ENCODE data around the gene CLBA1.

Gene CLBA1

GRCh38 chr14:105021656-105022275 is 36.2 kb downstream of the CLBA1 start:
- ChIA-PET CTCF (interaction anchor here (0.9 to 1.5 kb wide), 2 partner anchors 15 to 24 kb away, joined by 5 to 11 read pairs; no protein-coding TSS in a partner anchor), POLR2A (interaction anchor here (0.9 to 2.9 kb wide), 6 partner anchors 12 to 54 kb away, joined by 3 to 57 read pairs (median 11); partner anchors contain the start of gene CLBA1)
- TF ChIP-seq HDGF (IDR thresholded peaks at IDR 0.05; ENCODE audit: borderline replicate concordance) (no peak), L3MBTL2 (conservative IDR thresholded peaks at IDR 0.05) (peak; percentile 86)
- DNase-seq (ENCODE audit: extremely low spot score), result no peak

GRCh38 chr14:105022276-105022670 is 36.7 kb downstream of the CLBA1 start:
- DNase-seq (ENCODE audit: extremely low spot score), result no peak
- POLR2A ChIA-PET, result interaction anchor here (2.6 kb wide), 1 partner anchor 20 kb away, joined by 12 read pairs; no protein-coding TSS in a partner anchor
- TF ChIP-seq FOXK2 (IDR thresholded peaks at IDR 0.05) (no peak), ZNF384 (IDR thresholded peaks at IDR 0.05) (no peak), HDGF (IDR thresholded peaks at IDR 0.05; ENCODE audit: borderline replicate concordance) (no peak)
- CTCF ChIA-PET, result no interaction called here

- CTCF ChIA-PET, result no interaction called here
- no peak for TF ChIP-seq PKNOX1 (IDR thresholded peaks at IDR 0.05)
- no peak for TF ChIP-seq BHLHE40 (IDR thresholded peaks at IDR 0.05; ENCODE audit: borderline replicate concordance)
- no peak for TF ChIP-seq SUZ12 (IDR thresholded peaks at IDR 0.05)
- DNase-seq (ENCODE audit: extremely low spot score), result no peak
- POLR2A ChIA-PET, result interaction anchor here (0.9 kb wide), 1 partner anchor 39 kb away, joined by 3 read pairs; no protein-coding TSS in a partner anchor
Observed at GRCh38 chr14:105023144-105023543, 37.6 kb downstream of the CLBA1 start.

- TF ChIP-seq SP1 (IDR thresholded peaks at IDR 0.05) (no peak), NFRKB (IDR thresholded peaks at IDR 0.05) (no peak), CTBP1 (IDR thresholded peaks at IDR 0.05; ENCODE audit: borderline replicate concordance) (no peak), FOXM1 (IDR thresholded peaks at IDR 0.05; ENCODE audit: borderline replicate concordance) (no peak), SUZ12 (IDR thresholded peaks at IDR 0.05) (no peak), L3MBTL2 (conservative IDR thresholded peaks at IDR 0.05) (no peak), ARNT (IDR thresholded peaks at IDR 0.05) (no peak), BHLHE40 (IDR thresholded peaks at IDR 0.05; ENCODE audit: borderline replicate concordance) (no peak), PKNOX1 (IDR thresholded peaks at IDR 0.05) (no peak), ZNF384 (IDR thresholded peaks at IDR 0.05) (no peak)
- POLR2A ChIA-PET, result no interaction called here
- CTCF ChIA-PET, result no interaction called here
- no peak for DNase-seq (ENCODE audit: extremely low spot score)
Observed at GRCh38 chr14:105023791-105024480, 38.3 kb downstream of the CLBA1 start.

- TF ChIP-seq L3MBTL2 (conservative IDR thresholded peaks at IDR 0.05) (no peak), BHLHE40 (IDR thresholded peaks at IDR 0.05; ENCODE audit: borderline replicate concordance) (no peak), SUZ12 (IDR thresholded peaks at IDR 0.05) (no peak), ARNT (IDR thresholded peaks at IDR 0.05) (no peak), TARDBP (IDR thresholded peaks at IDR 0.05) (no peak), NFRKB (IDR thresholded peaks at IDR 0.05) (no peak), FOXK2 (IDR thresholded peaks at IDR 0.05) (no peak), FOXA1 (IDR thresholded peaks at IDR 0.05) (no peak), ZNF384 (IDR thresholded peaks at IDR 0.05) (no peak), ELF4 (IDR thresholded peaks at IDR 0.05) (no peak), PKNOX1 (IDR thresholded peaks at IDR 0.05) (no peak), LEF1 (IDR thresholded peaks at IDR 0.05; ENCODE audit: borderline replicate concordance) (no peak), SP1 (IDR thresholded peaks at IDR 0.05) (no peak), HDGF (IDR thresholded peaks at IDR 0.05; ENCODE audit: borderline replicate concordance) (no peak), FOXM1 (IDR thresholded peaks at IDR 0.05; ENCODE audit: borderline replicate concordance) (no peak)
- no peak for DNase-seq (ENCODE audit: extremely low spot score)
- POLR2A ChIA-PET, result no interaction called here
- CTCF ChIA-PET, result interaction anchor here (1.0 kb wide), 1 partner anchor 13 kb away, joined by 3 read pairs; no protein-coding TSS in a partner anchor
Observed at GRCh38 chr14:105025429-105025828, 39.8 kb downstream of the CLBA1 start.

- no peak for TF ChIP-seq ZNF384 (IDR thresholded peaks at IDR 0.05)
- ChIA-PET CTCF (no interaction called here), POLR2A (interaction anchor here (1.0 to 1.9 kb wide), 2 partner anchors 10 to 41 kb away, joined by 3 to 4 read pairs; partner anchors contain the start of gene CLBA1)
- DNase-seq (ENCODE audit: extremely low spot score), result no peak
Observed at GRCh38 chr14:105026033-105026785, 40.6 kb downstream of the CLBA1 start.
